Measurements from ENCODE around the gene XAGE1A.
"Not testable (repeated sequence)": the region's sequence is repeated elsewhere in the genome, so short reads cannot be mapped to it uniquely, and the experiment has no call there.

- TF ChIP-seq SP1 (IDR thresholded peaks at IDR 0.05); REST (IDR thresholded peaks at IDR 0.05); CTCF (IDR thresholded peaks at IDR 0.05; ENCODE audit: low read depth, low read length, missing input control); ATF3 (IDR thresholded peaks at IDR 0.05); RAD21 (IDR thresholded peaks at IDR 0.05); ZBTB33 (IDR thresholded peaks at IDR 0.05); YY1 (IDR thresholded peaks at IDR 0.05); MAX (IDR thresholded peaks at IDR 0.05); RXRA (IDR thresholded peaks at IDR 0.05); TAF1 (conservative IDR thresholded peaks at IDR 0.05): not testable (repeated sequence)
Observed at GRCh38 chrX:52452031-52452430, 43.6 kb upstream of the XAGE1A start.

Measured in liver (tissue), 3 donors.